ENCODE data around the gene LNP1.
"Not testable (repeated sequence)": the region's sequence is repeated elsewhere in the genome, so short reads cannot be mapped to it uniquely, and the experiment has no call there.

The LNP1 gene, protein sequence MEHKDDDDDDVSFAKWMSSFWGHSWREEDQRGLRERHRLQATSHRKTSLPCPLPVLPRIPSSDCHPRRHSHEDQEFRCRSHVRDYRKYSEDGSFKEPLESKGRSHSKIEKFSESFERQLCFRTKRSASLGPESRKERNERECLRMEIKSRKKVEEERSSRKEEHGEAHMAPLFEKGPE

DNA sequence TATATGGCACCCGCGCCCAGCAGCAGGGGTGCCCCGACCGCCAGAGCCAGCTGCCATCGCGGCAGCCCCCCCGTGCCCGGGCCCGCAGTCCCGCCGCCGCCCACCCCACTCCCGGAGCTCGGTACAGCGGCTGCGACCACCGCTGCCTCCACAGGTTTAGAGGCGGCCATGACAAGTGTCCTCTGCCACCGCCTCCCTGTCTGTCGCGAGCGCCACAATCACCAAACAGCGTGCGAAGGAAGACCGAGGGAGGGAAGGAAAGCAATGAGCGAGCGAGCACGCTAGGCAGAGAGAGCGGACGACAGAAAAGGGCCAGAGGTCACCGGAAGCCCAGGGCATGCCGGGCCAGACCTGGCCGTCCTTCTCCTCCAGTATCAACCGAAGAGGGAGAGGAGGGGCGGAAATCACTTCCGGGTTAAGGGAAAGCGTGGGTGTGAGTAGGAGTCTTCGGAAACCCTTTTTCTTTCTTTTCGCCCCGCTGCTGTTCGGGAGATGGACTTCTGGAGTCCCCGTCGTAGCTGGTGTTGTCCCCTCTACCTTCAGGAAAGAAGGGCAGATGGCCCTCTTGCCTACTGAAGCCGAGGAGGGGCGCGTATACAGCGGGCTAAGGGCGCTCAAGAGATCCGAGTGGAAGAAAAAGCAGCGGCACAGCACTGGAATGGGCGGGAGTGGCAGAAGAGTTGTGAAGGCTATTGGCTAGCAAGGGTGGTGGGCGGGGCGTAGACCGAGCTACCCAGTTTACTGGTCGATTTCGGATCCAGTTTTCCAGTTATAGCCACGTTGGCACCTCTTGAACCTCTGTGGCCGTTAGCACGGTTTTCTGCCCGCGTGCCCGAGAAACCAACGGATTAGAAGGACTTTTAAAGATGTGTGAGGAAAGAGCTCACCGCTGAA lies at the start of gene LNP1, which contains the start of gene TOMM70:
Gene LNP1 (plus strand): TSS at position 760 of the 894 bp plus-strand sequence. CDS start 28,191 bp downstream, outside the sequence.
Gene TOMM70 (minus strand): TSS at position 310 of the 894 bp plus-strand sequence. CDS start 140 bp downstream, at position 170.
- TF ChIP-seq, protein P1, sequence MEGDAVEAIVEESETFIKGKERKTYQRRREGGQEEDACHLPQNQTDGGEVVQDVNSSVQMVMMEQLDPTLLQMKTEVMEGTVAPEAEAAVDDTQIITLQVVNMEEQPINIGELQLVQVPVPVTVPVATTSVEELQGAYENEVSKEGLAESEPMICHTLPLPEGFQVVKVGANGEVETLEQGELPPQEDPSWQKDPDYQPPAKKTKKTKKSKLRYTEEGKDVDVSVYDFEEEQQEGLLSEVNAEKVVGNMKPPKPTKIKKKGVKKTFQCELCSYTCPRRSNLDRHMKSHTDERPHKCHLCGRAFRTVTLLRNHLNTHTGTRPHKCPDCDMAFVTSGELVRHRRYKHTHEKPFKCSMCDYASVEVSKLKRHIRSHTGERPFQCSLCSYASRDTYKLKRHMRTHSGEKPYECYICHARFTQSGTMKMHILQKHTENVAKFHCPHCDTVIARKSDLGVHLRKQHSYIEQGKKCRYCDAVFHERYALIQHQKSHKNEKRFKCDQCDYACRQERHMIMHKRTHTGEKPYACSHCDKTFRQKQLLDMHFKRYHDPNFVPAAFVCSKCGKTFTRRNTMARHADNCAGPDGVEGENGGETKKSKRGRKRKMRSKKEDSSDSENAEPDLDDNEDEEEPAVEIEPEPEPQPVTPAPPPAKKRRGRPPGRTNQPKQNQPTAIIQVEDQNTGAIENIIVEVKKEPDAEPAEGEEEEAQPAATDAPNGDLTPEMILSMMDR (IDR thresholded peaks at IDR 0.05; ENCODE audit: control extremely low read depth, extremely low read depth, low read depth, missing control alignments) = no peak
- POLR2A ChIA-PET = interaction anchor here (1.1 to 1.3 kb wide), 4 partner anchors 16 to 310 kb away, joined by 3 to 4 read pairs (median 3); partner anchors contain the start of genes TBC1D23 and TMEM45A
- DNase-seq (ENCODE audit: extremely low spot score) = peak; percentile 91
- CTCF ChIA-PET = interaction anchor here (0.7 to 2.1 kb wide), 12 partner anchors 9 to 190 kb away, joined by 3 to 9 read pairs (median 4); no protein-coding TSS in a partner anchor

DNA sequence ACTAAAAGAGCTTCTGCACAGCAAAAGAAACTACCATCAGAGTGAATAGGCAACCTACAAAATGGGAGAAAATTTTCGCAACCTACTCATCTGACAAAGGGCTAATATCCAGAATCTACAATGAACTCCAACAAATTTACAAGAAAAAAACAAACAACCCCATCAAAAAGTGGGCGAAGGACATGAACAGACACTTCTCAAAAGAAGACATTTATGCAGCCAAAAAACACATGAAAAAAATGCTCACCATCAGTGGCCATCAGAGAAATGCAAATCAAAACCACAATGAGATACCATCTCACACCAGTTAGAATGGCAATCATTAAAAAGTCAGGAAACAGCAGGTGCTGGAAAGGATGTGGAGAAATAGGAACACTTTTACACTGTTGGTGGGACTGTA lies 49.6 kb upstream of the LNP1 start:
- CTCF ChIA-PET; POLR2A ChIA-PET; DNase-seq (ENCODE audit: extremely low spot score): not testable (repeated sequence)

DNA sequence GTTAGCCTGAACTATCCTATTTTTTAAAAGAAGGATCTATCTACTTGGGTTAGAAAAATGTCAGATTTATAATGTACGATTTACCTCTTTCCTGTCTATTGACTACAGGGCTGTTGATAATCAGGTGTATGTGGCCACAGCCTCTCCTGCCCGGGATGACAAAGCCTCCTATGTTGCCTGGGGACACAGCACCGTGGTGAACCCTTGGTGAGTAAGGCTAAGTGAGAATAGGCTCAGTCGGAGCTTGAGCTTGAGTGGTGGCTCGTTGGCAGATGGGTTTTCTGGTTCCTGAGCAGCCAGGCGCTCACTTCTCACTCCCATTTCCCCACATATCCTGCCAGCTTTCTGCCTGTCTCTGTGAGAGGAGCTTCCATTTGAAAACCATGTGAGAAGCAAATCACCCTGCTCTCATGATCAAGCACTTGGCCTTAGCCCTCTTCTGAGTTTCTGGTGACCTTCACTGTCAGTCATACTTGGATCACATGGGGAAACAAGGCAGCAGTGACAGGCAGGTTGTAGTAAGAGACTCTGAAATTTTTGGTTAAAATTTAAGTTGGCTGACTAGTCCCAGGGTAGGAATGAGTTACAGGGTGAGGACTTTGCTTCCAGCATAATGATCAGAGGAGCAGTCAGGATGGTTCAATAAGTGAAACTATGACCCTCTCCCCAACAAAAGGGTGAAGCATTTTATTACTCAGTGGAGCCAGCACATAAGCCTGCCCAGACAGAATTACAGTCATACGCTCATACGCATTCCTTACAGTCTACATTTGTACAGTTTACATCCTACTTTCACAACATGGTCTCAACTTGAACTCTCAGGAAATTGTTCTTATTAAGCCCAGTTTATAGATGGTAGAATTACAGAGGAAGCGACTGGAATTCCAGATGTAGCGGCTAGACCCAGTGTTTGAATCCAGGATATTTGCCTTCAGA lies 48.8 kb upstream of the LNP1 start:
- TF ChIP-seq, protein P1 (IDR thresholded peaks at IDR 0.05; ENCODE audit: control extremely low read depth, extremely low read depth, low read depth, missing control alignments) = no peak
- CTCF ChIA-PET = no interaction called here
- POLR2A ChIA-PET = no interaction called here
- DNase-seq (ENCODE audit: extremely low spot score) = no peak

DNA sequence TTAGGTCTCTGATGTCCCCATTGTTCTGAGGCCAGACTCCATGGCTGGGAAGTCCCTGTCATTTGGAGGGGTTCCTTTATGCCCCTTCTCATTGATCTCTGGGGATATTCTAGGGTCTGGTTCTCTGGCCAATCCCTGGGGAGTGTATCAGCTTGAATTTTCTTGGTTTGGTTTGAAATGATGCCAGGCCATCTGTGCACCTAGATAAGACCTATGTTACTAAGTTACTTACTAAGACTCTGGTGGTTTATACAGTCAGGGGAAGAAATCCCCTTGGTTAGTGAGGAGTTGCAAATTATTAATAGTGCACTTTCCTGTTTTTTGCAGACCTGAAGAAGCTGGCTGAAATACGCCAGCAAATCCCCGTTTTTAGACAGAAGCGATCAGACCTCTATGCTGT lies 46.5 kb upstream of the LNP1 start:
- POLR2A ChIA-PET = no interaction called here
- CTCF ChIA-PET = interaction anchor here (0.9 to 3.2 kb wide), 7 partner anchors 9 to 61 kb away, joined by 3 to 17 read pairs (median 8); partner anchors contain the start of gene NIT2

DNA sequence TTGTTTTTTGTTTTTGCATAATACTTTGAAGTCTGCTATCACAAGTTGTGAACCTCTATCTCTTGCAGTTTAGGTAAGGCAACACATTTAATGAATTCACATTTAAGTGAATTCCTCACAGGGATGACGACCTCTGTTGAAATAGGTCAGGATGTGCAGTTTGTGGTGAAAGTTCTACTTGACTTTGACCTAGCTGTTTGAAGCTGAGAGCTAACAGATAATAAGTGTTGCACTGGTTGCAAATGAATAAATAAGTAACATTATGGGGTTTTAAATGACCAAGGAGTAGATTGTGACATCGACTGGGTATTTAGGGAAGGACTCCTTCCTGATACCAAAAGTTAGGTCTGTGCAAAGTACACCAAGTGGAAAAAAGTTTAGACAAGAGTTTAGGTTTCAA lies 42.9 kb upstream of the LNP1 start:
- POLR2A ChIA-PET = no interaction called here
- TF ChIP-seq, protein P1 (IDR thresholded peaks at IDR 0.05; ENCODE audit: control extremely low read depth, extremely low read depth, low read depth, missing control alignments) = no peak
- CTCF ChIA-PET = interaction anchor here (2.7 to 3.4 kb wide), 2 partner anchors 16 to 42 kb away, joined by 8 to 23 read pairs; no protein-coding TSS in a partner anchor
- no peak for DNase-seq (ENCODE audit: extremely low spot score)

More for the DNA sequence above, 46.5 kb upstream of the LNP1 start:
- TF ChIP-seq, protein P1 (IDR thresholded peaks at IDR 0.05; ENCODE audit: control extremely low read depth, extremely low read depth, low read depth, missing control alignments) = no peak
- DNase-seq (ENCODE audit: extremely low spot score) = no peak

DNA sequence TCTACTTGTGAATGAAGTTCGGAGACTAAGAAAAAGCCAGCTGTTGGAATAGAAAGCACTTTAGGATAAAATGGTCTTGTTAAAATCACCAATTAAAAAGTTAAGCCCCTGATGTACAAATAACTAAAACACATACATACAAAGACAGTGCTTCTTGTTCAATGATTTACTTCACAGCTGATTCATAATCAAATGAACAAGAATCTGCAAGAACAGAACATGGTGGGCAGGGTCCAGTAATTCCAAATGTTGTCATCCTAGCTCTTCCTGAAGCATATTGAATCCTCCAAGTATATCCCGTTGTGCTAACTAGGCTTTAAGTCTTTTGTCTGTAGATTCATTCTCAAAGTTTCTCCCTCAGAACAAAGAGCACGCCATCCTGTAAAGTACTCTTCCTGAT lies 42.3 kb upstream of the LNP1 start:
- TF ChIP-seq, protein P1 (IDR thresholded peaks at IDR 0.05; ENCODE audit: control extremely low read depth, extremely low read depth, low read depth, missing control alignments) = no peak
- ChIA-PET CTCF (interaction anchor here (1.0 to 3.4 kb wide), 6 partner anchors 9 to 43 kb away, joined by 3 to 23 read pairs (median 7); no protein-coding TSS in a partner anchor), POLR2A (no interaction called here)
- DNase-seq (ENCODE audit: extremely low spot score) = no peak
